ENCODE data around the gene EGLN3. TPM values are rescaled to one million over a fixed set of nuclear protein-coding genes. Genes with fewer than 3 reads are reported as not detected.

Gene EGLN3
- total and polyA plus RNA-seq, 2 of the 13 experiments (the other 11 are each of a cell fraction or from before 2014, with no cell fraction given) = 0.18 to 27.3 TPM

DNA sequence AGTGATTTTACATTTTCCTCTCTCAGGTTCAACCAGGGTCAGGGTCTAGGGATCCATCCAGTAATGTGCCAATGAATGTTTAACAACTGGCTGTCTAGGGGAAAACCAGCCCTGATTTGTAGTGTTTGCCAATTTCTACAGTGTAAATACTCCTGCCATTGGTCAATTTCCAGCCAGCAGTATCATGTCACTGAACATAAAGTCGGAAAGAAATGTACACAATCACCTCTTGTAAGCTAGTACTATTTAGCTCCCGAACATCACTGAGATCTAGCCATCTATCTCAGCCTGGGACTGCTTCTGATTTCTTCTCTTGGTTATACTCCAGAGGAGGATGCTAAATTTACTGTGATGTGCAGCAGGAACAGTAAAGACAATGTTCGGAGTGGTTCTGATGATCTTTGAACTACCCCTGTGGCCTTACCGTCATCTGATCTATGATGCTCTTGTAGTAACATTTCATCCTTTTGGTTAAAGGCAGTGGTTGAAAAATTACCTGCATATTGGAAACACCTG is 36.7 kb upstream of the EGLN3 start (continued):
- TF ChIP-seq ZNF407 (CRISPR knock-in tag; IDR thresholded peaks at IDR 0.05; ENCODE audit: not compliant biosample characterization) (no peak), CBX2 (IDR thresholded peaks at IDR 0.05; ENCODE audit: low read depth, low read length) (no peak), CBX2 (CRISPR knock-in tag; IDR thresholded peaks at IDR 0.05; ENCODE audit: low read depth) (0 out of 2 replicates have a peak, but pooled peaks have one; percentile 37), MBNL3 (CRISPR knock-in tag; conservative IDR thresholded peaks at IDR 0.05) (no peak), MBD4 (IDR thresholded peaks at IDR 0.05; ENCODE audit: borderline replicate concordance, low read length) (no peak), RXRA (CRISPR knock-in tag; IDR thresholded peaks at IDR 0.05) (peak; percentile 88; the same call in 1 of the 2 replicates), ZSCAN25 (CRISPR knock-in tag; IDR thresholded peaks at IDR 0.05) (no peak; the same call in 1 of the 2 replicates), ZNF567 (CRISPR knock-in tag; IDR thresholded peaks at IDR 0.05; ENCODE audit: borderline replicate concordance) (no peak), ZNF703 (CRISPR knock-in tag; IDR thresholded peaks at IDR 0.05; ENCODE audit: borderline replicate concordance) (no peak), ETV6 (CRISPR knock-in tag; conservative IDR thresholded peaks at IDR 0.05) (no peak), ATF4 (CRISPR knock-in tag; IDR thresholded peaks at IDR 0.05) (no peak), ZNF430 (CRISPR knock-in tag; IDR thresholded peaks at IDR 0.05) (0 out of 2 replicates have a peak, but pooled peaks have one; percentile 29), ATF7-NPFF (CRISPR knock-in tag; IDR thresholded peaks at IDR 0.05; ENCODE audit: low read depth) (no peak), ZNF230 (CRISPR knock-in tag; IDR thresholded peaks at IDR 0.05) (no peak), DR1 (CRISPR knock-in tag; IDR thresholded peaks at IDR 0.05) (no peak), DNMT3B (CRISPR knock-in tag; conservative IDR thresholded peaks at IDR 0.05) (no peak)
- TF ChIP-seq, protein P1, sequence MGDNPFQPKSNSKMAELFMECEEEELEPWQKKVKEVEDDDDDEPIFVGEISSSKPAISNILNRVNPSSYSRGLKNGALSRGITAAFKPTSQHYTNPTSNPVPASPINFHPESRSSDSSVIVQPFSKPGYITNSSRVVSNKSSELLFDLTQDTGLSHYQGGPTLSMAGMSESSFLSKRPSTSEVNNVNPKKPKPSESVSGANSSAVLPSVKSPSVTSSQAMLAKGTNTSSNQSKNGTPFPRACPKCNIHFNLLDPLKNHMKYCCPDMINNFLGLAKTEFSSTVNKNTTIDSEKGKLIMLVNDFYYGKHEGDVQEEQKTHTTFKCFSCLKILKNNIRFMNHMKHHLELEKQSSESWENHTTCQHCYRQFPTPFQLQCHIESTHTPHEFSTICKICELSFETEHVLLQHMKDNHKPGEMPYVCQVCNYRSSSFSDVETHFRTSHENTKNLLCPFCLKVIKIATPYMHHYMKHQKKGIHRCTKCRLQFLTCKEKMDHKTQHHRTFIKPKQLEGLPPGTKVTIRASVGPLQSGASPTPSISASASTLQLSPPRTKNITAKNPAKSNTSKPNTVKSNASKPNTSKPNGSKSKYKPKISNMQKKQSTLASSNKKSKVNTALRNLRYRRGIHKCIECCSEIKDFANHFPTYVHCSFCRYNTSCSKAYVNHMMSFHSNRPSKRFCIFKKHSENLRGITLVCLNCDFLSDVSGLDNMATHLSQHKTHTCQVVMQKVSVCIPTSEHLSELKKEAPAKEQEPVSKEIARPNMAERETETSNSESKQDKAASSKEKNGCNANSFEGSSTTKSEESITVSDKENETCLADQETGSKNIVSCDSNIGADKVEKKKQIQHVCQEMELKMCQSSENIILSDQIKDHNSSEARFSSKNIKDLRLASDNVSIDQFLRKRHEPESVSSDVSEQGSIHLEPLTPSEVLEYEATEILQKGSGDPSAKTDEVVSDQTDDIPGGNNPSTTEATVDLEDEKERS (CRISPR knock-in tag; IDR thresholded peaks at IDR 0.05) = no peak
- TF ChIP-seq, protein P2, sequence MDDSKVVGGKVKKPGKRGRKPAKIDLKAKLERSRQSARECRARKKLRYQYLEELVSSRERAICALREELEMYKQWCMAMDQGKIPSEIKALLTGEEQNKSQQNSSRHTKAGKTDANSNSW (CRISPR knock-in tag; IDR thresholded peaks at IDR 0.05; ENCODE audit: borderline replicate concordance) = no peak
